PC-3 (cell line): ENCODE measurements around the gene SNAPC1.

Experiments used
- EZH2 ChIP-seq: fragments of 300-600 bp; sonication (generic); IDR thresholded peaks from one replicate; pipeline ENCODE4 v1.6.1; 2017; ENCODE audit warnings: antibody characterized with exemption, mild to moderate bottlenecking, low read length; ENCODE audit not compliant: unreplicated experiment
- EZH2phosphoT487 ChIP-seq: fragments of 300-600 bp; sonication (generic); IDR thresholded peaks from 2 replicates; pipeline ENCODE4 v1.6.1; 2018; ENCODE audit warnings: mild to moderate bottlenecking, antibody characterized with exemption, low read length, borderline replicate concordance

DNA sequence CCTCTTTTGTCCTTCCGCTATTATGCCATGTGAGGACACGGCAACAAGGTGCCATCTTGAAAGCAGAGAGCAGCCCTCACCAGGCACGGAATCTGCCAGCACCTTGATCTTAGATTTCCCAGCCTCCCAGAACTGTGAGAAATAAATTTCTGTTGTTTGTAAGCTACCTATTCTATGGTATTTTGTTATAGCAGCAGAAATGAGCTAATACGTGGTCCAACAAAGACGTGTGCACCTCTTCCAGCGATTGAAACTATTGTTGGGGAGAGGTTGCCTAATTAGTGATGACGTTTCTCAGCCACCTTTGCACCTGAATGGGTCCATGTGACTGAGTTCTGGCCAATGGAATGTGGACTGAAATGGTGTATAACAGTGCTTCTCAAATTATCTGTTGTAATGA is 2.3 kb upstream of the SNAPC1 start:
- TF ChIP-seq EZH2 (no peak), EZH2phosphoT487 (no peak)
